ENCODE results near the gene C1orf174.

GRCh38 chr1:3846541-3846940 is 53.5 kb downstream of the C1orf174 start:
- TF ChIP-seq CTCF (IDR thresholded peaks at IDR 0.05; ENCODE audit: low read length) (no peak), EZH2phosphoT487 (IDR thresholded peaks at IDR 0.05; ENCODE audit: low read length) (no peak)

Measured in MM.1S (cell line).